Endothelial cell (in vitro differentiated cells): ENCODE results near the gene CTNNA2. TPM values are rescaled to one million over a fixed set of nuclear protein-coding genes. Genes with fewer than 3 reads are reported as not detected.

Source experiments
- DNase-seq: peaks from one replicate; pipeline ENCODE4 v3.0.0; 2021; ENCODE audit warnings: low spot score
- H3K27ac Mint-ChIP-seq: one replicate; pipeline ENCODE4 v1.8.0; 2021; ENCODE audit warnings: mixed read lengths, inconsistent platforms; ENCODE audit not compliant: unreplicated experiment
- H3K27me3 Mint-ChIP-seq: one replicate; pipeline ENCODE4 v1.8.0; 2021; ENCODE audit warnings: mild to moderate bottlenecking, moderate library complexity, mixed read lengths, inconsistent platforms; ENCODE audit not compliant: unreplicated experiment
- H3K36me3 Mint-ChIP-seq: one replicate; pipeline ENCODE4 v1.8.0; 2021; ENCODE audit warnings: mild to moderate bottlenecking, low read depth, mixed read lengths, inconsistent platforms; ENCODE audit not compliant: unreplicated experiment
- H3K4me1 Mint-ChIP-seq: one replicate; pipeline ENCODE4 v1.8.0; 2021; ENCODE audit warnings: mild to moderate bottlenecking, mixed read lengths, inconsistent platforms; ENCODE audit not compliant: unreplicated experiment
- H3K4me3 Mint-ChIP-seq: one replicate; pipeline ENCODE4 v1.8.0; 2021; ENCODE audit warnings: mild to moderate bottlenecking, mixed read lengths, inconsistent platforms; ENCODE audit not compliant: unreplicated experiment
- H3K9me3 Mint-ChIP-seq: one replicate; pipeline ENCODE4 v1.8.0; 2021; ENCODE audit warnings: mixed read lengths, inconsistent platforms; ENCODE audit not compliant: unreplicated experiment
- total RNA-seq: library from RNA; stranded (reverse); fragmentation: NEBNext Ultra II Directional; extraction: Animal tissue kit (Norgen Biotek cat#: 25700); gene quantifications from one replicate; pipeline ENCODE4 v1.2.1, GENCODE V29; 2021; ENCODE audit not compliant: unreplicated experiment
- TF ChIP-seq, protein P1 (sequence below): fragments of 200-600 bp; sonication (generic); IDR thresholded peaks from one replicate; pipeline ENCODE4 v1.5.0; 2021; ENCODE audit warnings: antibody characterized with exemption; ENCODE audit not compliant: unreplicated experiment

The CTNNA2 gene
- total RNA-seq, 1 donor from 2014 or later = 4.7 TPM

DNA sequence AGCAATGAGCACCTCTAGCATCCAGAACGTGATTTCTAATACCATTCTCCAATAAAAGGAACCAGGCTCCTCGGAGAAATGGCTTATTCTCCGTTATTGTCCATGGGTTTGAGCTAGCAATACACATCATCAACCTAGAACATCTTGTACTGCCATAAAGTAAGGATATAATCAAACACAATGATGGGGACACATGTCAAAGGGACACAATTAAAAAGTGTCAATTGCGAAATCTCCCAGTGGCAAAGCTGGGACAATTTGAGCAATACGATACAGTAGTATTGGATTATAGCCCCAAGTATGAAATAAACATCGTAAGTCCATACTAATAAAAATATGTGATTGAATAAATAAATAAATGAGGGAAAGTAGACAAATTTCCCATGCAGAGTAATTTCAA lies 108.4 kb downstream of the CTNNA2 start:
- H3K27ac Mint-ChIP-seq = no peak overlapping the region
- DNase-seq = no peak
- no peak overlapping the region for H3K4me3 Mint-ChIP-seq
- no peaks in the 10 kb centered on the region for H3K4me1 Mint-ChIP-seq
- H3K27me3 Mint-ChIP-seq = no peaks in the 10 kb centered on the region
- TF ChIP-seq, protein P1, sequence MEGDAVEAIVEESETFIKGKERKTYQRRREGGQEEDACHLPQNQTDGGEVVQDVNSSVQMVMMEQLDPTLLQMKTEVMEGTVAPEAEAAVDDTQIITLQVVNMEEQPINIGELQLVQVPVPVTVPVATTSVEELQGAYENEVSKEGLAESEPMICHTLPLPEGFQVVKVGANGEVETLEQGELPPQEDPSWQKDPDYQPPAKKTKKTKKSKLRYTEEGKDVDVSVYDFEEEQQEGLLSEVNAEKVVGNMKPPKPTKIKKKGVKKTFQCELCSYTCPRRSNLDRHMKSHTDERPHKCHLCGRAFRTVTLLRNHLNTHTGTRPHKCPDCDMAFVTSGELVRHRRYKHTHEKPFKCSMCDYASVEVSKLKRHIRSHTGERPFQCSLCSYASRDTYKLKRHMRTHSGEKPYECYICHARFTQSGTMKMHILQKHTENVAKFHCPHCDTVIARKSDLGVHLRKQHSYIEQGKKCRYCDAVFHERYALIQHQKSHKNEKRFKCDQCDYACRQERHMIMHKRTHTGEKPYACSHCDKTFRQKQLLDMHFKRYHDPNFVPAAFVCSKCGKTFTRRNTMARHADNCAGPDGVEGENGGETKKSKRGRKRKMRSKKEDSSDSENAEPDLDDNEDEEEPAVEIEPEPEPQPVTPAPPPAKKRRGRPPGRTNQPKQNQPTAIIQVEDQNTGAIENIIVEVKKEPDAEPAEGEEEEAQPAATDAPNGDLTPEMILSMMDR = no peak
- no peaks in the 10 kb centered on the region for H3K36me3 Mint-ChIP-seq
- no peaks in the 10 kb centered on the region for H3K9me3 Mint-ChIP-seq

- Mint-ChIP-seq H3K4me1 (no peaks in the 10 kb centered on the region), H3K27me3 (no peaks in the 10 kb centered on the region), H3K9me3 (no peaks in the 10 kb centered on the region), H3K4me3 (no peak overlapping the region), H3K27ac (no peak overlapping the region), H3K36me3 (no peaks in the 10 kb centered on the region)
- TF ChIP-seq, protein P1 = no peak
- no peak for DNase-seq
Observed at GRCh38 chr2:79621755-79622154, 108.9 kb downstream of the CTNNA2 start.

DNA sequence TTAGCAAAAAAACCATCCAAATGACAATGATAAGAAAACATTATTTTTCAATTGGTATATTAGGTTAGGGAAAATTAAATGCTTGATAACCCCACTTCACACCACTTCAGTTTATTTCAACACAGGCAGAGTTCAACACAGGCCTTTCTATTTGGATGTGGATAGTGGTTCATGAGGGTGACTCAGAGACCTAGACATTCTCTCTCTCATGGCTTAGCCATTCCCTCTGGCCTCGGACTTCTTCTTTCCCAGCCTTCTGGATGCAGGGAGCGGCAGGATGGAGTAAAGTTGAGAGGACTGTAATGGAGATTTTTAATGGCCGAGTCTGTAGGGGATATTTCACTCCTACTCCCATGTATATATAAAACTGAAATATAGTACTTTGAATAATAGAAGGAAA lies 109.7 kb downstream of the CTNNA2 start:
- TF ChIP-seq, protein P1 = no peak
- H3K36me3 Mint-ChIP-seq = no peaks in the 10 kb centered on the region
- DNase-seq = no peak
- H3K4me1 Mint-ChIP-seq = no peaks in the 10 kb centered on the region
- no peak overlapping the region for H3K4me3 Mint-ChIP-seq
- H3K9me3 Mint-ChIP-seq = no peaks in the 10 kb centered on the region
- H3K27ac Mint-ChIP-seq = no peak overlapping the region
- H3K27me3 Mint-ChIP-seq = no peaks in the 10 kb centered on the region

DNA sequence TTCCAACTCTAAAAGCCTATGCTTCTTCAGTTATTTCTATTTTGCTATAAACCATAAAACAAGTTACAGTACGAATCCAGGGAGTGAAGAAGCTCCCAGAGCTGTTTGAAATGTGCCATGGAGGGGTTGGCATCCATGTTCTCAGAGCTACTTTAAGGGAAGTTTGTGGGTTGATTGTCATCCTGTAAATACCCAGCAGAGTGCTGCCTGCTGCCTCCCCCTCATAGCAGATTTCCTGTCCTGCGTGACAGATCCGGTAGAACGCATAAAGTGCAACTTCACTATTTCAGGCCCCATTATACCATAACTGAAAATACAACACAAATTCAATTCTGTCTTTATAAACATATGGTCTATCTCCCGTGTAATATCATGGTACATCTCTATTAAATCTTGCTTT lies 114.4 kb downstream of the CTNNA2 start:
- TF ChIP-seq, protein P1 = no peak
- Mint-ChIP-seq H3K4me3 (no peak overlapping the region), H3K27ac (no peak overlapping the region)

DNA sequence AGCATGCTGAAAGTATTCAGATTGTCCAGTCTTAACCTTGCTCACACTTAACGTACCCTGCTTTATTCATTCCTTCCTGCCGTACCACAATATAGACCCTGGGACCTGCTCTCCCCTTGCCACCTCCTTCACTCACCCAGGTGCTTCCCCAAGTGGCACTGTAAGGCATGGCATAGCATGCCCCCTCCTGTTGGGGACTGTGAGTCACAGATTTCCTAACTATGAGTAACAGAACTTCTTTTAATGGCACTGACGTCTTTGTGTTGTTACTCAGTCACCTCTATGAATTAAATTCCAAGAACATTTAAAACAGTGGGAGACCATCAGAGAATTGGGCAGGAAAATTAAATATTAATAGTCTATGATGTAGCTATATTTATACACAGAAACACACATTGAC lies 117.2 kb downstream of the CTNNA2 start:
- H3K4me1 Mint-ChIP-seq = peaks cover 7% of the 10 kb centered on the region
- TF ChIP-seq, protein P1 = no peak
- no peak overlapping the region for H3K4me3 Mint-ChIP-seq
- H3K27ac Mint-ChIP-seq = no peak overlapping the region
- H3K27me3 Mint-ChIP-seq = no peaks in the 10 kb centered on the region
- no peak for DNase-seq
- H3K36me3 Mint-ChIP-seq = no peaks in the 10 kb centered on the region
- no peaks in the 10 kb centered on the region for H3K9me3 Mint-ChIP-seq

More for the DNA sequence above, 114.4 kb downstream of the CTNNA2 start:
- peaks cover 7% of the 10 kb centered on the region for H3K4me1 Mint-ChIP-seq
- no peaks in the 10 kb centered on the region for H3K9me3 Mint-ChIP-seq
- DNase-seq = no peak
- H3K27me3 Mint-ChIP-seq = no peaks in the 10 kb centered on the region
- H3K36me3 Mint-ChIP-seq = no peaks in the 10 kb centered on the region
